ENCODE data around the gene VPS54.

- no peak for TF ChIP-seq CTCF (optimal IDR thresholded peaks at IDR 0.05 in 1 of 3, IDR thresholded peaks at IDR 0.05 in 1 of 3, conservative IDR thresholded peaks at IDR 0.05 in 1 of 3; ENCODE audit: extremely low read depth in 1 of 3, insufficient read depth in 2 of 3, low read length in 3 of 3)
- TF ChIP-seq EZH2 (IDR thresholded peaks at IDR 0.05; ENCODE audit: low read length), result no peak
Measured at GRCh38 chr2:63898839-63899238, 120.4 kb downstream of the VPS54 start.
